ENCODE measurements around the gene ARHGAP18.

Gene ARHGAP18

DNA sequence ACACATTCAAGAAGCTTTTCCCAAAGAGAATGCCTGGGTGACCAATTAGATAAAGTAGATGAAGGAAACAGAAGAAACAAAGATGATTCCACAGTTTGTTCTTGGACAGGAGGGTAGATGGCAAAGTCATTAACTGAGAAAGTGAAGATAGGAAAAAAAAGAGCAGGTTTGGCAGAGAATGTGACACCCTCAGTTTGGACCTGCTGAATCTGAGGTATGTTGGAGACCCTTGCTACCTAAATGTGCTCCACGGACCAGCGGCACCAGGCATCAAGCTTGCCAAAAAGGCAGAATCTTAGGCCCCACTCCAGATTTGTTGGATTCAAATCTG, 49.7 kb downstream of the ARHGAP18 start:
- TF ChIP-seq HDGF (IDR thresholded peaks at IDR 0.05; ENCODE audit: borderline replicate concordance) (no peak), TARDBP (IDR thresholded peaks at IDR 0.05) (no peak), ZNF384 (IDR thresholded peaks at IDR 0.05) (no peak)
- no peak for DNase-seq (ENCODE audit: extremely low spot score)
- POLR2A ChIA-PET = no interaction called here
- CTCF ChIA-PET = interaction anchor here (0.6 kb wide), 1 partner anchor 41 kb away, joined by 3 read pairs; no protein-coding TSS in a partner anchor

DNA sequence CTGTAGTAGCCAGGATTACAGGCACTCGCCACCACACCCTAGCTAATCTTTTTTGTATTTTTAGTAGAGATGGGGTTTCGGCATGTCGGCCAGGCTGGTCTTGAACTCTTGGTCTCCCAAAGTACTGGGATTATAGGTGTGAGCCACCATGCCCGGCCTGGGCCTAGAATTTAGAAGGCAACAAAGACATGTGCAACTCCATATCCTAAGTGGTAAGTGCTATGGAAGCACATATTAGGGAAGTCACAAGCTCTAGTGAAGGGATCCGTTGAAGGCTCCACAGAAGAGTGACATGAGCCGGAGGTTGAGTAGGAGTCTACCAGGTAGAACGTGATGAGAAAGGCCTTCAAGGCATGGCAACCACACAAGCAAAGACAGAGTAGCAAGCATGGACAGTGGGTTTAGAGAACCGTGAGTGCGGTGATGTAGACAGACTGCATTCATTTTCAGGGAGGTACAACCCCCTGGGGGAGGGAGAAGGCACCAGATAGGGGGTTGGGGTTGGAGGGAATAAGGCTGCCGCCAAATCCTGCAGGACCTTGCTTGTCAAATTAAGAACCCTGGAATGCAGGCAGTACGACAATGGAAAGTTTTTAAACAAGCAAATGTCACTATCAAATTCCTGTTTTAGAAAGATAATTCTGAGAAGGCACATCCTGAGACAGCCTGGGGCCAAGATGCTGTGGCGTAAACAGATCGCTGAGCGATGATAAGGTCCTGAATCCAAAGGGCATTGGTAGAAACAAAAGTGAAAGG, 50.2 kb downstream of the ARHGAP18 start:
- no peak for DNase-seq (ENCODE audit: extremely low spot score)
- ChIA-PET CTCF (interaction anchor here (0.6 kb wide), 2 partner anchors 10 to 41 kb away, joined by 3 to 5 read pairs; no protein-coding TSS in a partner anchor), POLR2A (no interaction called here)
- TF ChIP-seq FOXM1 (IDR thresholded peaks at IDR 0.05; ENCODE audit: borderline replicate concordance) (no peak), SP1 (IDR thresholded peaks at IDR 0.05) (no peak), TARDBP (IDR thresholded peaks at IDR 0.05) (no peak), FOXK2 (IDR thresholded peaks at IDR 0.05) (no peak), BHLHE40 (IDR thresholded peaks at IDR 0.05; ENCODE audit: borderline replicate concordance) (no peak), SUZ12 (IDR thresholded peaks at IDR 0.05) (no peak), LEF1 (IDR thresholded peaks at IDR 0.05; ENCODE audit: borderline replicate concordance) (no peak), ZNF384 (IDR thresholded peaks at IDR 0.05) (no peak)
- TF ChIP-seq, protein P1, sequence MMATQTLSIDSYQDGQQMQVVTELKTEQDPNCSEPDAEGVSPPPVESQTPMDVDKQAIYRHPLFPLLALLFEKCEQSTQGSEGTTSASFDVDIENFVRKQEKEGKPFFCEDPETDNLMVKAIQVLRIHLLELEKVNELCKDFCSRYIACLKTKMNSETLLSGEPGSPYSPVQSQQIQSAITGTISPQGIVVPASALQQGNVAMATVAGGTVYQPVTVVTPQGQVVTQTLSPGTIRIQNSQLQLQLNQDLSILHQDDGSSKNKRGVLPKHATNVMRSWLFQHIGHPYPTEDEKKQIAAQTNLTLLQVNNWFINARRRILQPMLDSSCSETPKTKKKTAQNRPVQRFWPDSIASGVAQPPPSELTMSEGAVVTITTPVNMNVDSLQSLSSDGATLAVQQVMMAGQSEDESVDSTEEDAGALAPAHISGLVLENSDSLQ (IDR thresholded peaks at IDR 0.05) = no peak

DNA sequence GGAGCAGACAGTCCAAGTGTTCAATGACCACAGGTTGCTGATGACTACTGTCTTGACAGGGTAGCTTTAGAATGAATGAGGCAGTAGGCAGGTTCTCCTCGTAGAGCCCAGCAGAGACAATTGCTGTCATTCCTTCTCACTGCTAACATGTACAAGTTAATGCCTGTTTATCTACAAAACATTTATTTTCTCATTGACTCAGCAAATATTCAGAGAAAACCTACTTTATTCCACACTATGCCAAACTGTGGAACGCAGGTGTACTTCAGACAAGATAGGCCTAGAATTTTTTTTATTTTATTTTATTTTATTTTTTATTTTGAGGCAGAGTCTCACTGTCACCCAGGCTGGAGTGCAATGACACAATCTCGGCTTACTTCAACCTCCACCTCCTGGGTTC, 50.8 kb downstream of the ARHGAP18 start:
- no peak for DNase-seq (ENCODE audit: extremely low spot score)
- POLR2A ChIA-PET = no interaction called here
- TF ChIP-seq HDGF (IDR thresholded peaks at IDR 0.05; ENCODE audit: borderline replicate concordance) (no peak), L3MBTL2 (conservative IDR thresholded peaks at IDR 0.05) (no peak), LEF1 (IDR thresholded peaks at IDR 0.05; ENCODE audit: borderline replicate concordance) (no peak), ZNF384 (IDR thresholded peaks at IDR 0.05) (no peak), FOXM1 (IDR thresholded peaks at IDR 0.05; ENCODE audit: borderline replicate concordance) (no peak), FOXK2 (IDR thresholded peaks at IDR 0.05) (no peak), NFRKB (IDR thresholded peaks at IDR 0.05) (no peak), SUZ12 (IDR thresholded peaks at IDR 0.05) (no peak), TARDBP (IDR thresholded peaks at IDR 0.05) (no peak), SP1 (IDR thresholded peaks at IDR 0.05) (no peak), BHLHE40 (IDR thresholded peaks at IDR 0.05; ENCODE audit: borderline replicate concordance) (no peak), CTBP1 (IDR thresholded peaks at IDR 0.05; ENCODE audit: borderline replicate concordance) (no peak), ARNT (IDR thresholded peaks at IDR 0.05) (no peak), ELF4 (IDR thresholded peaks at IDR 0.05) (no peak)
- TF ChIP-seq, protein P1 (IDR thresholded peaks at IDR 0.05) = no peak
- CTCF ChIA-PET = interaction anchor here (0.6 kb wide), 1 partner anchor 9 kb away, joined by 5 read pairs; no protein-coding TSS in a partner anchor

DNA sequence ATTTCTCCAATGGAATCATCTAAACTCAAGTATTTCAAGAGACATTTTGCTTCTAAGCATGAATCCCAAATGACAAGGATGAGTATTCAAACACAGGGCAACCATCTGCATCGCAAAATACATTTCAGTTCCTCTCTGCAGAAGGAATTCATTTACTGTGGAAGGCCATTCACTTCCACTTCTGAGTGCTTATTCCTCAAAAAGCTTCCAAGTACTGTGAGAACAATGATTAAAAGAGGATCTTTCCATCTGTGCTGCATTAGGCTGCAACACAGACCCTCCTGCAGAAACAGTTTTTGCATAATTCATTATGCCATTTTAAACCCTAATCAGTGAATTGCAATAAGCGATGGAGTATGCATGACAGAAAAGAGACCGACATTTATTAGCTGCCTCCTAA, 52.5 kb downstream of the ARHGAP18 start:
- ChIA-PET CTCF (no interaction called here), POLR2A (no interaction called here)
- no peak for DNase-seq (ENCODE audit: extremely low spot score)
- TF ChIP-seq, protein P1 (IDR thresholded peaks at IDR 0.05) = no peak
- TF ChIP-seq FOXA1 (IDR thresholded peaks at IDR 0.05) (no peak), ELF4 (IDR thresholded peaks at IDR 0.05) (no peak), HDGF (IDR thresholded peaks at IDR 0.05; ENCODE audit: borderline replicate concordance) (no peak)

DNA sequence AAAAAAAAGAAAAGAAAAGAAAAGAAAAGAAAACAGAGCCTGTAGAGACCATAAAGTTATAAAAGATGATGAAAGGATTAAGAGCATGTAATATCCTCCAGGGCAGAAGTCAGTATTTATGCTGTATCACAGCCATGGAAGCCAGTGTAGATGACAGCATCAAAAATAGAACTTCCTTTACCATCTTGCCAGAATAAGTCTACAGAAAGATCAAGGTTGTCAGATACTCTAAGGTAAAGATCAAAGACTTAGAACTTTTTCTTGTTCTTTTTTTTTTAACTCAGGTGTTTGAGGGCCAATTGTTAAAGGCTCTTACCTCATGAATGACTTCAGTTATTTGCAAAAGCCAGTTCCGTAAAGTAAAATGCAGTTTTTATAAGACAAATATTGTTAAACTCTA, 54.6 kb downstream of the ARHGAP18 start:
- POLR2A ChIA-PET = no interaction called here
- TF ChIP-seq FOXK2 (IDR thresholded peaks at IDR 0.05) = no peak
- no peak for TF ChIP-seq BHLHE40 (IDR thresholded peaks at IDR 0.05; ENCODE audit: borderline replicate concordance)
- TF ChIP-seq ZNF384 (IDR thresholded peaks at IDR 0.05) = no peak
- TF ChIP-seq HDGF (IDR thresholded peaks at IDR 0.05; ENCODE audit: borderline replicate concordance) = no peak
- no peak for TF ChIP-seq FOXM1 (IDR thresholded peaks at IDR 0.05; ENCODE audit: borderline replicate concordance)
- TF ChIP-seq ARNT (IDR thresholded peaks at IDR 0.05) = no peak
- TF ChIP-seq, protein P1 (IDR thresholded peaks at IDR 0.05) = no peak
- TF ChIP-seq SUZ12 (IDR thresholded peaks at IDR 0.05) = no peak
- TF ChIP-seq TARDBP (IDR thresholded peaks at IDR 0.05) = no peak
- TF ChIP-seq LEF1 (IDR thresholded peaks at IDR 0.05; ENCODE audit: borderline replicate concordance) = no peak
- TF ChIP-seq L3MBTL2 (conservative IDR thresholded peaks at IDR 0.05) = no peak
- TF ChIP-seq CTBP1 (IDR thresholded peaks at IDR 0.05; ENCODE audit: borderline replicate concordance) = no peak
- TF ChIP-seq ELF4 (IDR thresholded peaks at IDR 0.05) = no peak
- no peak for TF ChIP-seq SP1 (IDR thresholded peaks at IDR 0.05)
- TF ChIP-seq NFRKB (IDR thresholded peaks at IDR 0.05) = no peak
- no peak for TF ChIP-seq FOXA1 (IDR thresholded peaks at IDR 0.05)
- no peak for DNase-seq (ENCODE audit: extremely low spot score)
- CTCF ChIA-PET = no interaction called here

DNA sequence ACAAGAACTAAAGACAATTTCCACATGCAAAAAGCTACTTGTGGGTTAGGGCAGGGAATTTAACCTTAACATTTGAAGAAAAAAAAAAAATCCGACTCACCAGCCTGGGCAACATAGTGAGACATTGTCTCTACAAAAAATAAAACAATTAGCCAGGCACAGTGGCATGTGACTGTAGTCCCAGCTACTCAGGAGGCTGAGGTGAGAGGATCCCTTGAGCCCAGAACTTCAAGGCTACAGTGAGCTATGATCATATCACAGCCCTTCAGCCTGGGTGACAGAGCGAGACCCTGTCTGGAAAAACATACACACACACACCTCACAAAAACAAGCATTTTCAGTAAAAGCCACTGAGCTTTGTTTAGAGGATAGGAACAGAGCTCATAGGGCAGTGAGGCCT, 56.2 kb downstream of the ARHGAP18 start:
- ChIA-PET CTCF (interaction anchor here (0.6 kb wide), 2 partner anchors 55 to 967 kb away, joined by 5 read pairs; no protein-coding TSS in a partner anchor), POLR2A (interaction anchor here (0.6 kb wide), 1 partner anchor 216 kb away, joined by 3 read pairs; no protein-coding TSS in a partner anchor)
- TF ChIP-seq SP1 (IDR thresholded peaks at IDR 0.05) (no peak), HDGF (IDR thresholded peaks at IDR 0.05; ENCODE audit: borderline replicate concordance) (no peak), L3MBTL2 (conservative IDR thresholded peaks at IDR 0.05) (no peak), FOXK2 (IDR thresholded peaks at IDR 0.05) (no peak), ZNF384 (IDR thresholded peaks at IDR 0.05) (no peak), BHLHE40 (IDR thresholded peaks at IDR 0.05; ENCODE audit: borderline replicate concordance) (no peak), CTBP1 (IDR thresholded peaks at IDR 0.05; ENCODE audit: borderline replicate concordance) (no peak), LEF1 (IDR thresholded peaks at IDR 0.05; ENCODE audit: borderline replicate concordance) (no peak), SUZ12 (IDR thresholded peaks at IDR 0.05) (no peak), FOXM1 (IDR thresholded peaks at IDR 0.05; ENCODE audit: borderline replicate concordance) (no peak), ARNT (IDR thresholded peaks at IDR 0.05) (no peak)

More for the DNA sequence above, 56.2 kb downstream of the ARHGAP18 start:
- no peak for DNase-seq (ENCODE audit: extremely low spot score)
